Neural crest cell (in vitro differentiated cells): ENCODE measurements around the gene BID. TPM values are rescaled to one million over a fixed set of nuclear protein-coding genes. Genes with fewer than 3 reads are reported as not detected.
A peak's percentile ranks its signal among the peaks of the same experiment; 100 is the strongest.

Experiments used
- DNase-seq: peaks from one replicate; pipeline ENCODE4 v3.0.0; 2021; ENCODE audit warnings: low read depth, mixed read lengths, low spot score
- H3K27ac Mint-ChIP-seq: one replicate; pipeline ENCODE4 v1.8.0; 2021; ENCODE audit warnings: mild to moderate bottlenecking, mixed read lengths; ENCODE audit not compliant: unreplicated experiment
- H3K27me3 Mint-ChIP-seq: 2 replicates; pipeline ENCODE4 v1.8.0; 2021; ENCODE audit warnings: low read depth, mild to moderate bottlenecking, mixed read lengths
- H3K36me3 Mint-ChIP-seq: 2 replicates; pipeline ENCODE4 v1.8.0; 2021; ENCODE audit warnings: low read depth, mild to moderate bottlenecking, mixed read lengths
- H3K4me1 Mint-ChIP-seq: 2 replicates; pipeline ENCODE4 v1.8.0; 2021; ENCODE audit warnings: mixed read lengths
- H3K4me3 Mint-ChIP-seq: one replicate; pipeline ENCODE4 v1.8.0; 2021; ENCODE audit warnings: mild to moderate bottlenecking, mixed read lengths
- H3K9me3 Mint-ChIP-seq: 2 replicates; pipeline ENCODE4 v1.8.0; 2021; ENCODE audit warnings: mixed read lengths
- CTCF ChIP-seq: fragments of 200-600 bp; sonication (generic); conservative IDR thresholded peaks from 2 replicates; pipeline ENCODE4 v1.5.0; 2021; ENCODE audit warnings: antibody characterized with exemption, mild to moderate bottlenecking
- total RNA-seq: library from RNA; stranded (reverse); gene quantifications from 2 replicates; pipeline ENCODE4 v1.2.1, GENCODE V29; 2021

The BID gene
- total RNA-seq, 1 donor from 2014 or later = 26.5 TPM

DNA sequence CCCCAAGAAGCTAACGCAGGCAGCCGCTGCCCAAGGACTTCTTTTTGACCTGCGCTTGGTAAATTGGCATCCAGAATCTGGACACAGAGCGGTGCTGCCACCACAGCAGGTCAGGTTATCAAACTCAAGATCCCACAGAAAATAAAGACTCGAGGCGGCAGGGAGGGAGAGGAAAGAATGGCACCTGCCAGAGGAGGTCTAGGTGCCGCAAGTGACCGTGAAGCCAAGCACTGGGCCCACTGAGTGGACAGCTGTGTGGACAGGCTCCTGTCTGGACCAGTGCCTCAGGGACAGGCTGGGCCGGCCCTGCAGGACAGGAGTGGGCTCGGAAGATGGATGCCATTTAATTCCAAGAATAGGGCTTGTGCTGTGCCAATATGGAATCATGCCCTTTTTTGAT, 27.4 kb downstream of the BID start:
- Mint-ChIP-seq H3K4me1 (no peaks in the 10 kb centered on the region), H3K27me3 (no peaks in the 10 kb centered on the region), H3K36me3 (no peaks in the 10 kb centered on the region), H3K9me3 (no peaks in the 10 kb centered on the region), H3K4me3 (no peak overlapping the region), H3K27ac (no peak overlapping the region)
- TF ChIP-seq CTCF = no peak
- no peak for DNase-seq

DNA sequence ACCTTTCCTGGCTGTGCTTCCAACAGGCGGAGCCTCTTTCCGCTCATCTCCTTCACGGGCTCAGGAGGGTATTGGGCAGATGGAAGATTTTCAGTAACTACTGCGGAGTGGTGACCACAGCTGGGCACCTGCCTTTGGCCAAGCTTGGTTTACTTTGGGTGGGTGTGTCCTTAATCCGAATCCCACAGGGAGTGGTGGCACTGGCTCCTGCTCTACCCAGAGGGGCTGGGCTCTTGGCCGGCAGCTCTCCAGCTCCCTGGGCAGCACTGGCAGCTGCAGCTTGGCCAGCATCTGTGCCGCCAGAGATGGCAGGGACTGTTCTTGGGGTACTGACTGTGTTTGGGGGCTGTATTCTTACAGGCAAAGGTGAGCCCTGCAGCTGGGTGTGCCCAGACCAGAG, 29.8 kb downstream of the BID start:
- TF ChIP-seq CTCF = no peak
- Mint-ChIP-seq H3K36me3 (no peaks in the 10 kb centered on the region), H3K4me3 (no peak overlapping the region), H3K9me3 (no peaks in the 10 kb centered on the region), H3K27me3 (no peaks in the 10 kb centered on the region), H3K4me1 (no peaks in the 10 kb centered on the region), H3K27ac (no peak overlapping the region)
- DNase-seq = no peak

DNA sequence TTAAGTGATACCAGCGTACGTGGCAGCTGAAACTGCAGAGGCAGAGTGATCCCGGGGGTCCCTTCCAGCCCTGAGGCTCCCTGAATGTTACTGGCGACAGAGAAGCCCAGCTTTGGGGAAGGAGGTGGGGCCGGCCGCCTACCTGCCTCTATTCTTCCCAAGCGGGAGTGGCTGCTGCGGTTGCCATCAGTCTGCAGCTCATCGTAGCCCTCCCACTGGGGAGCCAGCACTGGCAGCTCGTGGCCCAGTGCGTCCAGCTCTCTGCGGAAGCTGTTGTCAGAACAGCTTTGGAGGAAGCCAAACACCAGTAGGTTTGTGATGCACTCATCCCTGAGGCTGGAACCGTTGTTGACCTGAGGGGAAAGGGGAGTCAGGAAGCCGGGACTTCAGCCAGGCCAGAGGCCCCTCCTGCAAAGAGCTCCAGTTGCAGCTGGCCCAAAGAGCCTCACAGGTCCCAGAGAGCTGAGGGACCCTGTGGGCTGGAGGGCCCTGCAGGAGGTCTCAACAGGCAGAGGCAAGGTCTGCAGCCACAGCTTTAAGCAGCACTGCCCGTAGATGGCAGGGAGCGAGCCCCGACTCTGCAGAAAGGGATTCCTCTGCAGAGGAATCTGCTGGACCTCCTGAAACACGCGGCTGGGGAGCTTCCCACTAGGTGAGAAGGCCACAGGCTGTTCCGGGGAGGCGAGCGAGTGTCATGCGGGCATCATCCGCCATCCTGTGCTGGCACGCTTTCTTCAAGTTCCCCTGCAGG, 30.4 kb downstream of the BID start:
- no peak for DNase-seq
- Mint-ChIP-seq H3K36me3 (no peaks in the 10 kb centered on the region), H3K27ac (no peak overlapping the region), H3K27me3 (no peaks in the 10 kb centered on the region), H3K4me1 (no peaks in the 10 kb centered on the region), H3K4me3 (no peak overlapping the region), H3K9me3 (no peaks in the 10 kb centered on the region)
- TF ChIP-seq CTCF = no peak

DNA sequence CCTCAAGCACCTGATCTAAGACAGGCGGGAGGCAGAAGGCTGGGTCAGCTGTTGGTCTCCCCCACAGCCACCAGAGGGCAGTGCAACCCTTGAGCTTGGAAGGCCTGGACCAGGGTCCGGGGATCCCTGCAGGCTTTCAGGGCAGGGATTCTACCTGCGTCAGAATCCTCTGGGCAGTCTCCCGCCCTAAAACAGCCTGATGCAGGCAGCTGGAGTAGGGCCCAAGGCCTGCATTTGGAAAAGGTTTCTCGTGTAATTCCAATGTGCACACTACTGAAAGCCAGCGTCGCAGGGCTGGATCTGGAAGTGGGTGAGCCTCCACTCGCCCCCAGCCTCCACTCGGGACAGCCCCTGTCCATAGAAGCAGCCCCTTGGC, 31.8 kb downstream of the BID start:
- Mint-ChIP-seq H3K4me3 (no peak overlapping the region), H3K27me3 (no peaks in the 10 kb centered on the region), H3K4me1 (no peaks in the 10 kb centered on the region), H3K27ac (no peak overlapping the region), H3K36me3 (no peaks in the 10 kb centered on the region), H3K9me3 (no peaks in the 10 kb centered on the region)
- DNase-seq = peak; percentile 87
- peak; percentile 84 for TF ChIP-seq CTCF

- no peak overlapping the region for H3K27ac Mint-ChIP-seq
- H3K27me3 Mint-ChIP-seq = no peaks in the 10 kb centered on the region
- no peaks in the 10 kb centered on the region for H3K4me1 Mint-ChIP-seq
- no peak for DNase-seq
- TF ChIP-seq CTCF = no peak
- H3K9me3 Mint-ChIP-seq = no peaks in the 10 kb centered on the region
- no peak overlapping the region for H3K4me3 Mint-ChIP-seq
- no peaks in the 10 kb centered on the region for H3K36me3 Mint-ChIP-seq
Measured at GRCh38 chr22:17741866-17742526, 32.3 kb downstream of the BID start.
